ENCODE data around the gene C2CD2. TPM values are rescaled to one million over a fixed set of nuclear protein-coding genes. Genes with fewer than 3 reads are reported as not detected.

C2CD2 gene
- total and polyA plus RNA-seq, 3 donors from 2014 or later: 8.6 to 17.4 (median 13.2) TPM

DNA sequence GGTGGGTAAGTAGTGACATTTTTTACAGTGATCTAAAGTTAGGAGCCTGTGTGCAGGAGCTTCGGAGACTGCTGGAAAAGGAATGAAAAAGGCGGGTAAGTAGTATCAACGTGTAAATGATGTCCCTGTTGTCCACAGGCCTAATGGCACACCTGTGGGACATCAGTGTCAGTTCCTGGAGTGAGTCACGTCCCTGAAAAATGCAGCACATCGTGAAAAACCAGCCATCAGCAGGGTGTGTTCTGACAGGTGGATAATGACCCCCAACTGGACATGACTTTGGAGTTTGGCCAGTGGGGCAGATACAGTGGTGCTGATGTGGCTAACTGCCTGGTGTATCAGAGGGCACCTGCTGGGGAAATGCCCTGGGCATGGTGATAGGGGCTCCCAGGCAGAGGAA lies 62.7 kb downstream of the C2CD2 start:
- H3K4me1 ChIP-seq: no peaks in the 10 kb centered on the region
- no peaks in the 10 kb centered on the region for H3K27me3 ChIP-seq
- H3K36me3 ChIP-seq (ENCODE audit: low read depth, missing control alignments): no peaks in the 10 kb centered on the region
- TF ChIP-seq, protein P1, sequence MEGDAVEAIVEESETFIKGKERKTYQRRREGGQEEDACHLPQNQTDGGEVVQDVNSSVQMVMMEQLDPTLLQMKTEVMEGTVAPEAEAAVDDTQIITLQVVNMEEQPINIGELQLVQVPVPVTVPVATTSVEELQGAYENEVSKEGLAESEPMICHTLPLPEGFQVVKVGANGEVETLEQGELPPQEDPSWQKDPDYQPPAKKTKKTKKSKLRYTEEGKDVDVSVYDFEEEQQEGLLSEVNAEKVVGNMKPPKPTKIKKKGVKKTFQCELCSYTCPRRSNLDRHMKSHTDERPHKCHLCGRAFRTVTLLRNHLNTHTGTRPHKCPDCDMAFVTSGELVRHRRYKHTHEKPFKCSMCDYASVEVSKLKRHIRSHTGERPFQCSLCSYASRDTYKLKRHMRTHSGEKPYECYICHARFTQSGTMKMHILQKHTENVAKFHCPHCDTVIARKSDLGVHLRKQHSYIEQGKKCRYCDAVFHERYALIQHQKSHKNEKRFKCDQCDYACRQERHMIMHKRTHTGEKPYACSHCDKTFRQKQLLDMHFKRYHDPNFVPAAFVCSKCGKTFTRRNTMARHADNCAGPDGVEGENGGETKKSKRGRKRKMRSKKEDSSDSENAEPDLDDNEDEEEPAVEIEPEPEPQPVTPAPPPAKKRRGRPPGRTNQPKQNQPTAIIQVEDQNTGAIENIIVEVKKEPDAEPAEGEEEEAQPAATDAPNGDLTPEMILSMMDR (IDR thresholded peaks at IDR 0.05): no peak
- TF ChIP-seq POLR2A (IDR thresholded peaks at IDR 0.05): no peak
- no peak overlapping the region for H3K4me3 ChIP-seq
- H3K9me3 ChIP-seq: no peaks in the 10 kb centered on the region
- intact Hi-C loops (cut with DNase I; ENCODE audit: low total_unique reads): no loop called here
- 92 to 95% methylated on average over 5 of the region's 5 CpGs for WGBS, 2 donors
- H3K27ac ChIP-seq: no peak overlapping the region
- DNase-seq: no peak

DNA sequence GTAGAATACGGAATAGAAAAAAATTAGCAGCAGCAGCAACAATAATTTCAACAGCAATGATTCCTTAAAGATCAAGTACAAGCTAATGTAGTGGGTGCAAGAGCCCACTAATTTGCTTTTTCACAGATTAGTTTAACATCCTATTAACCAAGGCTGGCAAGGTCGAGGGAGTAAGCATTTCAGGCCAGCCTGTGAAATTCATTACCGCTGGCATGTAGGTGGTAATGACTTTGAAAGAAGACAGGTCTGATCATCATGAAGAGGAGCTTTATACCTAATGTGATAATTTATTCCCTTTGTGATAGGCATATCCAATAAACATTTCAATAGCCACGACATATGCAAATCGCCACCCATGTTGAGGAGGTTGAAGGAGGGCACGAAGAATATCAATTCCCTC lies 63.5 kb downstream of the C2CD2 start:
- TF ChIP-seq POLR2A (IDR thresholded peaks at IDR 0.05): no peak
- TF ChIP-seq, protein P1 (IDR thresholded peaks at IDR 0.05): no peak
- H3K27ac ChIP-seq: no peak overlapping the region
- no peaks in the 10 kb centered on the region for H3K4me1 ChIP-seq
- no peaks in the 10 kb centered on the region for H3K9me3 ChIP-seq
- H3K36me3 ChIP-seq (ENCODE audit: low read depth, missing control alignments): no peaks in the 10 kb centered on the region
- WGBS, 2 donors: 75% methylated on average over 6 of the region's 6 CpGs
- intact Hi-C loops (cut with DNase I; ENCODE audit: low total_unique reads): no loop called here
- DNase-seq: no peak
- H3K4me3 ChIP-seq: no peak overlapping the region
- no peaks in the 10 kb centered on the region for H3K27me3 ChIP-seq

DNA sequence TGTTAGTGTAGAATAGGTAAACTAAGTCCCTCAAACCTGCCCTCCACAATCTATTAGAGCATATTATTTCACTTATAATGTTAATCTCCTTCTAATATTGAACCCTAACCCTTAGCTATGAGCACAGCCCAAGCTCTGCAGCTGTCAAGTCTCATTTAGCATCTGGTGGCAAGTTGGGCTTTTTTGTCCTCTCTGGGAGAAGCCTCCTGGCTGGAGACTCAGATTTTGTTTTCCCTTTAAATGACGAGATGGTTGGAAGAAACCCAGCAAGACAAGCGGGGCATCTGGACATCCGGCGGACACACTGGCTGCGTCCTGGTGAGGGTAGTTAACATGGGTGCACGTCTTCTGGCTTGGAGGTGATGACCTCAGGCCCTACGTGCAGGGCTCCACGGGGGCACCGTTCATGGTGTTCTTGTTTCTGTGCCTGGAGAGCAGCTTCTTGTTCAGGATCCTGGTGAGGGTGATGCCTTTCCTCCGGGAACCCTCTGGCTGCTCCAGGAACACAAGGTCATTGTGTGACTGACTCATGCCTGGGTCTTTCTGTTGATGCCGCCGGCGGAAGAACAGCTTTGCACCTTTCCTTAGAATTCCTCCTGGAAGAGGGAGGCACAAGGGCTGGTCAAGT lies 65.0 kb downstream of the C2CD2 start:
- H3K9me3 ChIP-seq: no peaks in the 10 kb centered on the region
- H3K27ac ChIP-seq: no peak overlapping the region
- 78 to 89% methylated on average over 12 to 13 of the region's 13 CpGs for WGBS, 2 donors
- intact Hi-C loops (cut with DNase I; ENCODE audit: low total_unique reads): no loop called here
- H3K27me3 ChIP-seq: no peaks in the 10 kb centered on the region
- H3K4me3 ChIP-seq: no peak overlapping the region
- no peak for TF ChIP-seq POLR2A (IDR thresholded peaks at IDR 0.05)
- TF ChIP-seq, protein P1 (IDR thresholded peaks at IDR 0.05): no peak
- DNase-seq: no peak
- H3K4me1 ChIP-seq: no peaks in the 10 kb centered on the region
- H3K36me3 ChIP-seq (ENCODE audit: low read depth, missing control alignments): no peaks in the 10 kb centered on the region

DNA sequence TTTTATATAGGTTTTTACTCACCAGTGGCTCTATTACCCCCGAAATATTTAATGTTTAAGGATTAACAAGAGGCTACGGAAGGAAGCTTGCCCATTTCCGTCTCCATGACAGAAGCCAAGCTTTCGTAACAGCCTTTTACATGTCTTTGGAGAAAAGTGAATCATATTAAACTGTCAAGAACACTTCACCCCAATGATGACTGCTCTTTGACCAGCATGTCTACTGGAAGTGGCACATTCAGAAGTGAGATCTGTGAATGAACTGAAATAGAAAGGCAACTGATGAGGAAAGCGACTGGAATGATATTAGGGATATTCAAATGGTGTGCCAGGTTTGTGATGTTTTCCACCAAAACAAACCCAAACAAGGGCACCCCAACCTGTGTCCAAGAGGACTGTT lies 66.2 kb downstream of the C2CD2 start:
- H3K27ac ChIP-seq: no peak overlapping the region
- WGBS, 2 donors: 95 to 96% methylated on average over 5 of the region's 5 CpGs

More for the DNA sequence above, 66.2 kb downstream of the C2CD2 start:
- no peaks in the 10 kb centered on the region for H3K9me3 ChIP-seq
- DNase-seq: no peak
- no peaks in the 10 kb centered on the region for H3K27me3 ChIP-seq
- H3K4me3 ChIP-seq: no peak overlapping the region
- H3K36me3 ChIP-seq (ENCODE audit: low read depth, missing control alignments): no peaks in the 10 kb centered on the region
- H3K4me1 ChIP-seq: no peaks in the 10 kb centered on the region
- intact Hi-C loops (cut with DNase I; ENCODE audit: low total_unique reads): no loop called here
- TF ChIP-seq POLR2A (IDR thresholded peaks at IDR 0.05): no peak
- TF ChIP-seq, protein P1 (IDR thresholded peaks at IDR 0.05): no peak
